ENCODE data around the gene GSAP. TPM values are rescaled to one million over a fixed set of nuclear protein-coding genes. Genes with fewer than 3 reads are reported as not detected.
A peak's percentile ranks its signal among the peaks of the same experiment; 100 is the strongest.

The GSAP gene
- total and polyA plus RNA-seq, 9 of the 15 experiments (the other 6 are each of a cell fraction or from before 2014, with no cell fraction given) = 0.13 TPM; not detected in 8

- BruUV-seq (replicated peaks) = no TSS peak
- CTCF ChIA-PET (ENCODE audit: low intra/inter-chr PET ratio) = no interaction called here
- WGBS (ENCODE audit: insufficient coverage, low coverage, missing lambda C conversion rate) = 0% methylated on average over 3 of the region's 3 CpGs
- no peaks in the 10 kb centered on the region for H3K79me2 ChIP-seq (ENCODE audit: control insufficient read depth, insufficient read depth, low read length)
- peaks cover 11 to 12% of the 10 kb centered on the region in 2 experiments; a peak in 3 of 5 replicates for H3K27me3 ChIP-seq (ENCODE audit: control insufficient read depth in 2 of 2, insufficient read depth in 2 of 2, low read length in 2 of 2)
- DNase-seq (ENCODE audit: extremely low read depth in 1 of 4, low spot score in 3 of 4) (no peak), ATAC-seq (peak; percentile 46; the same call in 2 of the 3 replicates), FAIRE-seq (no peak)
- H3K4me2 ChIP-seq (ENCODE audit: insufficient read depth, low read length) = no peak overlapping the region
- H3K4me3 ChIP-seq = no peak overlapping the region
- H3K4me1 ChIP-seq (replicated peaks in 1 of 2; ENCODE audit: control insufficient read depth in 2 of 2, insufficient read depth in 2 of 2, low read length in 2 of 2) = no peaks in the 10 kb centered on the region
- H2AFZ ChIP-seq (ENCODE audit: low read depth, low read length) = no peak overlapping the region
- POLR2A ChIA-PET = no interaction called here
- no peaks in the 10 kb centered on the region for H4K20me1 ChIP-seq (replicated peaks; ENCODE audit: control insufficient read depth, insufficient read depth, low read length)
- in situ Hi-C loops (cut with MboI) (no loop called here), intact Hi-C loops (cut with micrococcal nuclease) (no loop called here)
- 0 out of 6 replicates have a peak, but pooled peaks of 1 of the 3 experiments have one; percentile 12 for TF ChIP-seq CTCF (IDR thresholded peaks at IDR 0.05 in 2 of 3, conservative IDR thresholded peaks at IDR 0.05 in 1 of 3; ENCODE audit: insufficient read depth in 2 of 3, low read depth in 1 of 3, low read length in 3 of 3)
- TF ChIP-seq CBX3 (IDR thresholded peaks at IDR 0.05; ENCODE audit: borderline replicate concordance in 1 of 2, low read length in 2 of 2) = no peak
- peak in 1 of 2 experiments; percentile 30; a peak in 2 of 4 replicates for TF ChIP-seq RAD21 (CRISPR knock-in tag; conservative IDR thresholded peaks at IDR 0.05 in 1 of 2, IDR thresholded peaks at IDR 0.05 in 1 of 2)
- H3K9me1 ChIP-seq (ENCODE audit: control insufficient read depth, insufficient read depth, low read length) = no peaks in the 10 kb centered on the region
- no peak overlapping the region for H3K27ac ChIP-seq (ENCODE audit: extremely low read depth, low read depth, low read length)
- H3K9me3 ChIP-seq (replicated peaks; ENCODE audit: control insufficient read depth, insufficient read depth, low read depth, low read length) = no peaks in the 10 kb centered on the region
- H3K9ac ChIP-seq (ENCODE audit: insufficient read depth in 1 of 2, low read depth in 2 of 2, low read length in 2 of 2) = no peak overlapping the region
- no peaks in the 10 kb centered on the region for H3K36me3 ChIP-seq (ENCODE audit: control insufficient read depth, insufficient read depth, low read length)
Observed at GRCh38 chr7:77315182-77315591, 101.0 kb downstream of the GSAP start.
